Measurements from ENCODE around the gene ACTL8.

DNA sequence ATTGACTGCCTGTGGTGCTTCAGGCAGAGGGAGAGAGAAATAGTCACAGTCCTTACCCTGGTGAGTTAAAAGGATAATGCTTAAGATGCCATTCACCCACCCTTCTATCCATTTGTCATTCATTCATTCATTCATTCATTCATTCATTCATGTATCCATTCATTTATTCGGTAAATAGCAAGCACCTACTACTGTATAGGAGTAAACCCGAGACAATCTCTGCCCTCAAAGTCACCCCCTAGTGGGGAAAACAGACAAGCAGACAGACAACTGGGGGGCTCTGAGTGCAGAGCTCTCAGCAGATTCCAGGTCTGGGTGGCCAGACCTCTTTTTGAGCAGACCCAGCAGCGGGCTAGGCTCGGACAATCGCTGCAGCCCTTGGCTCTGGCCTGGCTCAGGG lies 14.1 kb upstream of the ACTL8 start:
- TF ChIP-seq, protein P1, sequence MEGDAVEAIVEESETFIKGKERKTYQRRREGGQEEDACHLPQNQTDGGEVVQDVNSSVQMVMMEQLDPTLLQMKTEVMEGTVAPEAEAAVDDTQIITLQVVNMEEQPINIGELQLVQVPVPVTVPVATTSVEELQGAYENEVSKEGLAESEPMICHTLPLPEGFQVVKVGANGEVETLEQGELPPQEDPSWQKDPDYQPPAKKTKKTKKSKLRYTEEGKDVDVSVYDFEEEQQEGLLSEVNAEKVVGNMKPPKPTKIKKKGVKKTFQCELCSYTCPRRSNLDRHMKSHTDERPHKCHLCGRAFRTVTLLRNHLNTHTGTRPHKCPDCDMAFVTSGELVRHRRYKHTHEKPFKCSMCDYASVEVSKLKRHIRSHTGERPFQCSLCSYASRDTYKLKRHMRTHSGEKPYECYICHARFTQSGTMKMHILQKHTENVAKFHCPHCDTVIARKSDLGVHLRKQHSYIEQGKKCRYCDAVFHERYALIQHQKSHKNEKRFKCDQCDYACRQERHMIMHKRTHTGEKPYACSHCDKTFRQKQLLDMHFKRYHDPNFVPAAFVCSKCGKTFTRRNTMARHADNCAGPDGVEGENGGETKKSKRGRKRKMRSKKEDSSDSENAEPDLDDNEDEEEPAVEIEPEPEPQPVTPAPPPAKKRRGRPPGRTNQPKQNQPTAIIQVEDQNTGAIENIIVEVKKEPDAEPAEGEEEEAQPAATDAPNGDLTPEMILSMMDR (IDR thresholded peaks at IDR 0.05; ENCODE audit: low read depth, low read length): peak; percentile 5
- TF ChIP-seq POLR2A (IDR thresholded peaks at IDR 0.05; ENCODE audit: extremely low read depth, insufficient read length): no peak
- TF ChIP-seq MYC (IDR thresholded peaks at IDR 0.05; ENCODE audit: low read depth, low read length): no peak
- TF ChIP-seq, protein P2, sequence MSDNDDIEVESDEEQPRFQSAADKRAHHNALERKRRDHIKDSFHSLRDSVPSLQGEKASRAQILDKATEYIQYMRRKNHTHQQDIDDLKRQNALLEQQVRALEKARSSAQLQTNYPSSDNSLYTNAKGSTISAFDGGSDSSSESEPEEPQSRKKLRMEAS (IDR thresholded peaks at IDR 0.05; ENCODE audit: low read depth, low read length): no peak
